Amygdala (tissue), 56 donors: Measurements from ENCODE around the gene MKNK1.

Source experiments
- DNase-seq, 56 donors: peaks; one replicate each; lab custom pipeline; 2025; lab: John Stamatoyannopoulos, UW

Gene MKNK1

DNA sequence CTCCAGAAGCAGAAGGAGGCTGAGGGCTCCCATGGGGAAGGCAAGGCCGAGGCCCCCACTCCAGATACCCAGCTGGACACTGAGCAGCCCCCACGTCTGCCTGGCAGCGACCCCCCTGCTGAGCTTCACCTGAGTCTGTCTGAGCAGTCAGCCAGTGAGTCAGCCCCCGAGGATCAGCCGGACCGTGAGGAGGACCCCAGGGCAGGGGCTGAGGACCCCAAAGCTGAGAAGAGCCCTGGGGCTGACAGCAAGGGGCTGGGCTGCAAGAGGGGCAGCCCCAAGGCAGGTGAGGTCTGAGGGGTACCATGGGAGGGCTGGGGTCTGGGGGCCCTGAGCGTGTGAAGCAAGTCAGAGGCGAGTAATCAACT, 93.1 kb downstream of the MKNK1 start:
- DNase-seq = no peak

- no peak for DNase-seq
These were observed 93.6 kb downstream of the MKNK1 start for GRCh38 chr1:46510341-46510997.

GRCh38 chr1:46508757-46509156, 95.3 kb downstream of the MKNK1 start:
- no peak for DNase-seq
